ENCODE results near the gene CALML5.

DNA sequence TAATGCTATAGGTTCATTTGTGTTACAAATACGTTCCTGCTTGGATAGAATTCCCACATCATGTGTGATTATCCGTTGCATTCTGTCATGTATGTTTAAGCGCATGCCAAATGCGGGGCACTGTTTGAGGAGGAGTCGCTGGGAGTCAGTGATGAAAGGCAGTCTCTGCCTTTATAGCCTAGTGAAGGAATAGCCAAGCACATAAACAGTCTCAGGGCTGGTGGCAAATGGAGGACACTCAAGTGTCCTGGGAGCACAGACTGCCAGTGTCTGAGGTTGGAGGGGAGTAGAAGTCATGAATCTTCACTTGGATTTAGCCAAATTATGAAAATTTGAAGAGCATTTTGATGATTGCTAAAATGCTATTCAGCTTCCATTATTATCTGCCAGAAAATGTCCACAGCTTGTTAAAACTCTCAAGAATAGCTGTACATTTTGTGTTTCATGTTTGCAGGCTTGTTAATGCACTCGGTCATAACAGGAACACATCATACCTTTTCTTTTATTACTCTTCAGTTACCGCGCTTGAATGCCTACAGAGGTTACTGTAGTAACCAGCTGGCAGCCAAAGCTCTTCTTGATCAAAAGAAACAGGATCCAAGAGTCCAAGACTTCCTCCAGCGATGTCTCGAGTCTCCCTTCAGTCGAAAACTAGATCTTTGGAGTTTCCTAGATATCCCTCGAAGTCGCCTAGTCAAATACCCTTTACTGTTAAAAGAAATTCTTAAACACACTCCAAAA is 45.5 kb downstream of the CALML5 start:
- TF ChIP-seq, protein P1, sequence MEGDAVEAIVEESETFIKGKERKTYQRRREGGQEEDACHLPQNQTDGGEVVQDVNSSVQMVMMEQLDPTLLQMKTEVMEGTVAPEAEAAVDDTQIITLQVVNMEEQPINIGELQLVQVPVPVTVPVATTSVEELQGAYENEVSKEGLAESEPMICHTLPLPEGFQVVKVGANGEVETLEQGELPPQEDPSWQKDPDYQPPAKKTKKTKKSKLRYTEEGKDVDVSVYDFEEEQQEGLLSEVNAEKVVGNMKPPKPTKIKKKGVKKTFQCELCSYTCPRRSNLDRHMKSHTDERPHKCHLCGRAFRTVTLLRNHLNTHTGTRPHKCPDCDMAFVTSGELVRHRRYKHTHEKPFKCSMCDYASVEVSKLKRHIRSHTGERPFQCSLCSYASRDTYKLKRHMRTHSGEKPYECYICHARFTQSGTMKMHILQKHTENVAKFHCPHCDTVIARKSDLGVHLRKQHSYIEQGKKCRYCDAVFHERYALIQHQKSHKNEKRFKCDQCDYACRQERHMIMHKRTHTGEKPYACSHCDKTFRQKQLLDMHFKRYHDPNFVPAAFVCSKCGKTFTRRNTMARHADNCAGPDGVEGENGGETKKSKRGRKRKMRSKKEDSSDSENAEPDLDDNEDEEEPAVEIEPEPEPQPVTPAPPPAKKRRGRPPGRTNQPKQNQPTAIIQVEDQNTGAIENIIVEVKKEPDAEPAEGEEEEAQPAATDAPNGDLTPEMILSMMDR (IDR thresholded peaks at IDR 0.05): no peak
- no peak for TF ChIP-seq EZH2phosphoT487 (IDR thresholded peaks at IDR 0.05)

All from neural progenitor cell (in vitro differentiated cells).